Esophagus squamous epithelium (tissue), 5 donors: ENCODE data around the gene LMTK2. TPM values are rescaled to one million over a fixed set of nuclear protein-coding genes. Genes with fewer than 3 reads are reported as not detected.

Source experiments
- DNase-seq: peaks from one replicate; lab custom pipeline; 2025; lab: John Stamatoyannopoulos, UW
- H3K27ac ChIP-seq, 4 donors: fragments of 200-600 bp; sonication (generic); one replicate each; pipeline ENCODE4 v1.5.1; 2016 to 2019; ENCODE audit warnings: mild to moderate bottlenecking in 1 of 4
- H3K27me3 ChIP-seq, 4 donors: fragments of 200-600 bp; sonication (generic); 1 replicate in 3 of 4; 2 replicates in 1 of 4; pipeline versions ENCODE4 v1.5.1 to v1.6.0; 2017 to 2021; ENCODE audit warnings: antibody characterized with exemption in 1 of 4
- H3K36me3 ChIP-seq, 3 donors: fragments of 200-600 bp; sonication (generic); one replicate each; pipeline ENCODE4 v1.5.1; 2016 to 2019
- H3K4me1 ChIP-seq, 3 donors: fragments of 200-600 bp; sonication (generic); one replicate each; pipeline ENCODE4 v1.5.1; 2017 to 2019
- H3K4me3 ChIP-seq, 4 donors: fragments of 200-600 bp; sonication (generic); 1 replicate in 3 of 4; 2 replicates in 1 of 4; pipeline ENCODE4 v1.5.1; 2016 to 2019; ENCODE audit warnings: mild to moderate bottlenecking in 2 of 4, moderate library complexity in 1 of 4
- H3K9me3 ChIP-seq, 3 donors: fragments of 200-600 bp; sonication (generic); one replicate each; pipeline ENCODE4 v1.5.1; 2016 to 2019
- CTCF ChIP-seq, 6 experiments: fragments of 450-650 bp in 4 of 6; fragments of 200-600 bp in 2 of 6; sonication (generic) in 2 of 6; IDR thresholded peaks; one replicate each; pipeline ENCODE4 v1.5.1; 2016 to 2019; ENCODE audit warnings: antibody characterized with exemption in 6 of 6, mild to moderate bottlenecking in 4 of 6, moderate library complexity in 4 of 6
- POLR2A ChIP-seq, 4 donors: fragments of 450-650 bp; IDR thresholded peaks; one replicate each; pipeline ENCODE4 v1.6.1; 2017; ENCODE audit warnings: antibody characterized with exemption in 4 of 4, mild to moderate bottlenecking in 4 of 4, moderate library complexity in 3 of 4
- WGBS, 2 donors: methylation state at CpG; one replicate each; pipeline ENCODE4 v1.1.5; 2018; 5-methylcytosine and 5-hydroxymethylcytosine counted together
- intact Hi-C: fragments of 100-400 bp; cut with DNase I; formaldehyde crosslinking; loops from one replicate; pipeline ENCODE4 v1.15.0; 2022
- total RNA-seq, 4 donors: library from RNA; depleted of rRNA; stranded (reverse); fragments of >200 nt; gene quantifications; one replicate each; pipeline ENCODE4 v1.1.0, GENCODE V29; 2016
- donor health status: DM: yes; HTN: yes; CAD: no.

The LMTK2 gene
- total RNA-seq, 4 donors from 2014 or later: 16.0 to 29.3 (median 20.3) TPM

- intact Hi-C loops: no loop called here
- peaks cover 0 to 93% (median 0%) of the 10 kb centered on the region in 3 donors for H3K36me3 ChIP-seq
- H3K4me3 ChIP-seq: no peak overlapping the region
- no peaks in the 10 kb centered on the region for H3K9me3 ChIP-seq
- DNase-seq: no peak
- no peaks in the 10 kb centered on the region for H3K4me1 ChIP-seq
- H3K27me3 ChIP-seq: no peaks in the 10 kb centered on the region
- H3K27ac ChIP-seq: no peak overlapping the region
- WGBS, 2 donors: 93 to 94% methylated on average over 2 of the region's 2 CpGs
- no peak for TF ChIP-seq POLR2A (IDR thresholded peaks at IDR 0.05)
- no peak for TF ChIP-seq CTCF (IDR thresholded peaks at IDR 0.05)
Observed at GRCh38 chr7:98142658-98143057, 36.0 kb downstream of the LMTK2 start.

- DNase-seq: no peak
- Histone ChIP-seq H3K9me3 (no peaks in the 10 kb centered on the region), H3K27me3 (no peaks in the 10 kb centered on the region), H3K27ac (no peak overlapping the region), H3K4me3 (no peak overlapping the region), H3K4me1 (no peaks in the 10 kb centered on the region), H3K36me3 (peaks cover 0 to 82% (median 8%) of the 10 kb centered on the region in 3 donors)
- 84 to 85% methylated on average over 5 of the region's 5 CpGs for WGBS, 2 donors
- intact Hi-C loops: no loop called here
- no peak for TF ChIP-seq CTCF (IDR thresholded peaks at IDR 0.05)
- TF ChIP-seq POLR2A (IDR thresholded peaks at IDR 0.05): no peak
Observed at GRCh38 chr7:98148607-98149006, 41.9 kb downstream of the LMTK2 start.

- intact Hi-C loops: no loop called here
- H3K27me3 ChIP-seq: no peaks in the 10 kb centered on the region
- peaks cover 0 to 81% (median 8%) of the 10 kb centered on the region in 3 donors for H3K36me3 ChIP-seq
- no peak overlapping the region for H3K4me3 ChIP-seq
- no peaks in the 10 kb centered on the region for H3K4me1 ChIP-seq
- DNase-seq: no peak
- H3K27ac ChIP-seq: no peak overlapping the region
- no peak for TF ChIP-seq POLR2A (IDR thresholded peaks at IDR 0.05)
- no peak for TF ChIP-seq CTCF (IDR thresholded peaks at IDR 0.05)
- H3K9me3 ChIP-seq: no peaks in the 10 kb centered on the region
- WGBS, 2 donors: 98 to 99% methylated on average over 6 of the region's 6 CpGs
Observed at GRCh38 chr7:98149116-98149692, 42.5 kb downstream of the LMTK2 start.

GRCh38 chr7:98151884-98152283, 45.2 kb downstream of the LMTK2 start:
- Histone ChIP-seq H3K27ac (no peak overlapping the region), H3K36me3 (peaks cover 0 to 82% (median 30%) of the 10 kb centered on the region in 3 donors), H3K27me3 (no peaks in the 10 kb centered on the region), H3K4me3 (no peak overlapping the region), H3K4me1 (no peaks in the 10 kb centered on the region), H3K9me3 (no peaks in the 10 kb centered on the region)
- DNase-seq: no peak
- 94% methylated on average over 5 of the region's 5 CpGs for WGBS, 2 donors
- intact Hi-C loops: no loop called here
- TF ChIP-seq POLR2A (IDR thresholded peaks at IDR 0.05) (no peak), CTCF (IDR thresholded peaks at IDR 0.05) (no peak)

- Histone ChIP-seq H3K4me1 (no peaks in the 10 kb centered on the region), H3K36me3 (peaks cover 0 to 86% (median 26%) of the 10 kb centered on the region in 3 donors), H3K4me3 (no peak overlapping the region), H3K9me3 (no peaks in the 10 kb centered on the region), H3K27ac (no peak overlapping the region), H3K27me3 (no peaks in the 10 kb centered on the region)
- intact Hi-C loops: no loop called here
- WGBS, 2 donors: 99 to 100% methylated on average over 5 of the region's 5 CpGs
- no peak for DNase-seq
- no peak for TF ChIP-seq CTCF (IDR thresholded peaks at IDR 0.05)
- TF ChIP-seq POLR2A (IDR thresholded peaks at IDR 0.05): no peak
Observed at GRCh38 chr7:98156700-98157099, 50.0 kb downstream of the LMTK2 start.
